Measurements from ENCODE around the gene SKP2. TPM values are rescaled to one million over a fixed set of nuclear protein-coding genes. Genes with fewer than 3 reads are reported as not detected.

SKP2 gene
- polyA plus RNA-seq, 2 of the 4 experiments (the other 2 are of a cell fraction), result 11.4 to 13.7 TPM

- ATAC-seq (no peak), FAIRE-seq (no peak), DNase-seq (ENCODE audit: low read depth in 1 of 2, low spot score in 1 of 2) (no peak)
- Histone ChIP-seq H3K9me3 (no peaks in the 10 kb centered on the region), H3K27ac (no peak overlapping the region), H3K4me1 (no peaks in the 10 kb centered on the region), H3K4me2 (no peak overlapping the region), H3K4me3 (no peak overlapping the region)
- WGBS (ENCODE audit: missing lambda C conversion rate), result 89% methylated on average over 4 of the region's 4 CpGs
- ChIA-PET CTCF (no interaction called here), POLR2A (no interaction called here)
- TF ChIP-seq POLR2AphosphoS2 (conservative IDR thresholded peaks at IDR 0.05; ENCODE audit: low read length) (no peak), SMC3 (IDR thresholded peaks at IDR 0.05) (no peak), NR3C1 (IDR thresholded peaks at IDR 0.05) (no peak), KDM1A (IDR thresholded peaks at IDR 0.05; ENCODE audit: low read depth) (no peak), JUN (IDR thresholded peaks at IDR 0.05) (no peak), BCL3 (IDR thresholded peaks at IDR 0.05) (no peak), MAZ (IDR thresholded peaks at IDR 0.05; ENCODE audit: borderline replicate concordance, low read depth, low read length) (no peak), E2F6 (IDR thresholded peaks at IDR 0.05; ENCODE audit: borderline replicate concordance, low read depth) (no peak), CHD2 (IDR thresholded peaks at IDR 0.05; ENCODE audit: low read length, partially characterized antibody) (no peak), TP53 (CRISPR knock-in tag; IDR thresholded peaks at IDR 0.05) (no peak), JUNB (IDR thresholded peaks at IDR 0.05) (no peak), HMGXB4 (CRISPR knock-in tag; IDR thresholded peaks at IDR 0.05; ENCODE audit: borderline replicate concordance) (no peak), HDAC2 (IDR thresholded peaks at IDR 0.05) (no peak), REST (IDR thresholded peaks at IDR 0.05) (no peak), EHF (CRISPR knock-in tag; IDR thresholded peaks at IDR 0.05) (no peak), CHD4 (IDR thresholded peaks at IDR 0.05; ENCODE audit: borderline replicate concordance) (no peak)
Measured at GRCh38 chr5:36145311-36145710, 6.6 kb upstream of the SKP2 start.

- H3K4me3 ChIP-seq, result no peak overlapping the region
- H3K4me2 ChIP-seq, result no peak overlapping the region
- no peaks in the 10 kb centered on the region for H3K4me1 ChIP-seq
- no peaks in the 10 kb centered on the region for H3K9me3 ChIP-seq
- H3K27ac ChIP-seq, result no peak overlapping the region
- DNase-seq (ENCODE audit: low read depth in 1 of 2, low spot score in 1 of 2) (no peak), FAIRE-seq (no peak), ATAC-seq (no peak)
- no peak for TF ChIP-seq ZNF302 (CRISPR knock-in tag; IDR thresholded peaks at IDR 0.05)
- no peak for TF ChIP-seq FOSL2 (IDR thresholded peaks at IDR 0.05)
- TF ChIP-seq FOSL2 (CRISPR knock-in tag; IDR thresholded peaks at IDR 0.05), result no peak
- no peak for TF ChIP-seq BCL3 (IDR thresholded peaks at IDR 0.05)
- CTCF ChIA-PET, result no interaction called here
- POLR2A ChIA-PET, result no interaction called here
- whole genome bisulfite sequencing (ENCODE audit: missing lambda C conversion rate), result 75% methylated on average over 3 of the region's 3 CpGs
Measured at GRCh38 chr5:36146390-36146789, 5.5 kb upstream of the SKP2 start.

Measured in A549 (cell line).